ENCODE measurements around the gene MPP7. TPM values are rescaled to one million over a fixed set of nuclear protein-coding genes. Genes with fewer than 3 reads are reported as not detected.

Gene MPP7
- total RNA-seq, 4 donors from 2014 or later, result 39.1 to 47.3 (median 43.2) TPM

DNA sequence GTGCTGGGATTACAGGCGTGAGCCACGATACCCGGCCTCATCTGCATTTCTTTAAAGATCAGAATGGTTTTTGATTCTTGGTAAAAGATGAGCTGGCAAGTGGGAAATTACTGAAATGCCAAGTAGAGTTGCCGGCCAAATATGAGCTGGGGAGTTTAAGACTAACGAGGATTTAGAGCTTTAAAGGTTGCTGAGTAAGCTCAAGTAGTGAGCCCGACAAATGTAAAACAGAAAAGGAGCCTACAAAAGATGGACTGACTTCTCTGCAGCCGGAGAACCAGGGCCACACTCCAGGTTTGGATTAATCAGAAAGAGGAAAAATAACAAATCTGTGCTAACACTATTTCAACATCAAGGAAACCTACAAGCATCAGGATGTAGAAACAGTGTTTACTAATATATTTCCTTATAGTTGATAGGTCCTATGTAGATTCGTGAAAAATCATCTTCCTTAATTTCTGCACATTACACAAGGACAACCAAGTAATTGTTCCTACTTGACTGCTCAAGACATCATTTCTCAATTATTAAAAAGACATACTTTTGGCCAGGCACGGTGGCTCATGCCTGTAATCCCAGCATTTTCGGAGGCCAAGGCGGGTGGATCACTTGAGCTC lies 49.6 kb downstream of the MPP7 start:
- TF ChIP-seq EP300 (IDR thresholded peaks at IDR 0.05), result no peak
- TF ChIP-seq, protein P1, sequence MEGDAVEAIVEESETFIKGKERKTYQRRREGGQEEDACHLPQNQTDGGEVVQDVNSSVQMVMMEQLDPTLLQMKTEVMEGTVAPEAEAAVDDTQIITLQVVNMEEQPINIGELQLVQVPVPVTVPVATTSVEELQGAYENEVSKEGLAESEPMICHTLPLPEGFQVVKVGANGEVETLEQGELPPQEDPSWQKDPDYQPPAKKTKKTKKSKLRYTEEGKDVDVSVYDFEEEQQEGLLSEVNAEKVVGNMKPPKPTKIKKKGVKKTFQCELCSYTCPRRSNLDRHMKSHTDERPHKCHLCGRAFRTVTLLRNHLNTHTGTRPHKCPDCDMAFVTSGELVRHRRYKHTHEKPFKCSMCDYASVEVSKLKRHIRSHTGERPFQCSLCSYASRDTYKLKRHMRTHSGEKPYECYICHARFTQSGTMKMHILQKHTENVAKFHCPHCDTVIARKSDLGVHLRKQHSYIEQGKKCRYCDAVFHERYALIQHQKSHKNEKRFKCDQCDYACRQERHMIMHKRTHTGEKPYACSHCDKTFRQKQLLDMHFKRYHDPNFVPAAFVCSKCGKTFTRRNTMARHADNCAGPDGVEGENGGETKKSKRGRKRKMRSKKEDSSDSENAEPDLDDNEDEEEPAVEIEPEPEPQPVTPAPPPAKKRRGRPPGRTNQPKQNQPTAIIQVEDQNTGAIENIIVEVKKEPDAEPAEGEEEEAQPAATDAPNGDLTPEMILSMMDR (IDR thresholded peaks at IDR 0.05), result no peak
- TF ChIP-seq POLR2AphosphoS5 (IDR thresholded peaks at IDR 0.05), result no peak
- TF ChIP-seq POLR2A (IDR thresholded peaks at IDR 0.05), result no peak
- H3K4me3 ChIP-seq, result no peak overlapping the region
- 38% methylated on average over 11 of the region's 11 CpGs for WGBS
- no peaks in the 10 kb centered on the region for H3K9me3 ChIP-seq
- H3K27me3 ChIP-seq, result no peaks in the 10 kb centered on the region
- no peaks in the 10 kb centered on the region for H3K36me3 ChIP-seq
- peaks cover 27% of the 10 kb centered on the region for H3K4me1 ChIP-seq
- H3K27ac ChIP-seq, result peak overlapping the region; percentile 24
- no peak for DNase-seq (ENCODE audit: low spot score in 2 of 2)

Other genes starting within 250 kb of the MPP7 start
- 100 to 1,000 TPM in 3 of 4 donors, 10 to 100 TPM in 1; 91.6 to 164 (median 107) TPM for gene WAC, start 230.1 kb upstream of the MPP7 start, total RNA-seq

Data from suprapubic skin (tissue), 4 donors.